ENCODE measurements around the gene LPCAT2.

The LPCAT2 gene

GRCh38 chr16:55503726-55504550, 4.9 kb upstream of the LPCAT2 start:
- DNase-seq (ENCODE audit: low read depth in 2 of 2), result no peak

DNA sequence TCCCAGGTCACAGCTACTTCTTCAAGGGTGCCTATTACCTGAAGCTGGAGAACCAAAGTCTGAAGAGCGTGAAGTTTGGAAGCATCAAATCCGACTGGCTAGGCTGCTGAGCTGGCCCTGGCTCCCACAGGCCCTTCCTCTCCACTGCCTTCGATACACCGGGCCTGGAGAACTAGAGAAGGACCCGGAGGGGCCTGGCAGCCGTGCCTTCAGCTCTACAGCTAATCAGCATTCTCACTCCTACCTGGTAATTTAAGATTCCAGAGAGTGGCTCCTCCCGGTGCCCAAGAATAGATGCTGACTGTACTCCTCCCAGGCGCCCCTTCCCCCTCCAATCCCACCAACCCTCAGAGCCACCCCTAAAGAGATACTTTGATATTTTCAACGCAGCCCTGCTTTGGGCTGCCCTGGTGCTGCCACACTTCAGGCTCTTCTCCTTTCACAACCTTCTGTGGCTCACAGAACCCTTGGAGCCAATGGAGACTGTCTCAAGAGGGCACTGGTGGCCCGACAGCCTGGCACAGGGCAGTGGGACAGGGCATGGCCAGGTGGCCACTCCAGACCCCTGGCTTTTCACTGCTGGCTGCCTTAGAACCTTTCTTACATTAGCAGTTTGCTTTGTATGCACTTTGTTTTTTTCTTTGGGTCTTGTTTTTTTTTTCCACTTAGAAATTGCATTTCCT, 3.4 kb upstream of the LPCAT2 start:
- DNase-seq (ENCODE audit: low read depth in 2 of 2), result no peak

DNA sequence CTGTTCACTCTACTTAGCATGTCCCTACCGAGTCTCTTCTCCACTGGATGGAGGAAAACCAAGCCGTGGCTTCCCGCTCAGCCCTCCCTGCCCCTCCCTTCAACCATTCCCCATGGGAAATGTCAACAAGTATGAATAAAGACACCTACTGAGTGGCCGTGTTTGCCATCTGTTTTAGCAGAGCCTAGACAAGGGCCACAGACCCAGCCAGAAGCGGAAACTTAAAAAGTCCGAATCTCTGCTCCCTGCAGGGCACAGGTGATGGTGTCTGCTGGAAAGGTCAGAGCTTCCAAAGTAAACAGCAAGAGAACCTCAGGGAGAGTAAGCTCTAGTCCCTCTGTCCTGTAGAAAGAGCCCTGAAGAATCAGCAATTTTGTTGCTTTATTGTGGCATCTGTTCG, 2.8 kb upstream of the LPCAT2 start:
- DNase-seq (ENCODE audit: low read depth in 2 of 2), result no peak

DNA sequence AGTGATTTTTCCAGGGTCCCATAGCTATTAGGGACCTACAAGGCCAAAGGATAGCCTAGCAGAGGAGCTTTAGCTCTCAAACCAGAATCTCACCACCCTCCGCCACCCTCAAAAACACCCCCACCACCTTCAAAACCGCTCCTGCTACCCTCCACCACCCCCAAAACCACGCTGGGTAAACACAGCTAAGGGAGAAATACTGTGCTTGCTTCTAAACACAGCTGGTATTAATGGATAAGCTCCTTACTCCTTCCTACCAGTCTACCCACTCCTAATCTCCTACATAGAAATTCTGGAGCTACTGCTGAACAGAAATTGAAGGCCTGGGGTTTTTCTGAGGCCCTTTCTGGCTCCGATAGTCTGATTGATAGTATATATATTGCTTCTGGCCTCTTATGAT, 2.2 kb upstream of the LPCAT2 start:
- no peak for DNase-seq (ENCODE audit: low read depth in 2 of 2)

- no peak for DNase-seq (ENCODE audit: low read depth in 2 of 2)
Measured at GRCh38 chr16:55508271-55508921, 476 bp upstream of the LPCAT2 start.

- DNase-seq (ENCODE audit: low read depth in 2 of 2), result no peak
Measured at GRCh38 chr16:55510185-55510805, 1.4 kb downstream of the LPCAT2 start.

DNA sequence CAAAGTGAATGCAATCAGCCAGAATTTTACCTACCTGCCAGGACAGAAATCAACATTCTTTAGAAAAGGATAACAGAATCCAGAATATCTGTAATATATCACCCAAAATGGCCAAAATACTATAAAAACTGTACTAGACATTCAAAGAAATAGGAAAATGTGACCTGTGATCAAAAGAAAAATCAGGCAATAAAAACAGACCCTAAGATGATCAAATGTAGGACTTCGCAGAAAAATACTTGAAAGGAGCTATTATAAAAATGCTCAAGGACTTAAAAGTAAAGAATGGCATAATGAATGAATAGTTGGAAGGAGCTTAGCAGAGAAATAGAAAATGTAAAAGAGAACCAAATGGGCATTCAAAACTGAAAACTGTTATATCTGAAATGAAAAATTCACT, 4.1 kb downstream of the LPCAT2 start:
- DNase-seq (ENCODE audit: low read depth in 2 of 2), result no peak

DNA sequence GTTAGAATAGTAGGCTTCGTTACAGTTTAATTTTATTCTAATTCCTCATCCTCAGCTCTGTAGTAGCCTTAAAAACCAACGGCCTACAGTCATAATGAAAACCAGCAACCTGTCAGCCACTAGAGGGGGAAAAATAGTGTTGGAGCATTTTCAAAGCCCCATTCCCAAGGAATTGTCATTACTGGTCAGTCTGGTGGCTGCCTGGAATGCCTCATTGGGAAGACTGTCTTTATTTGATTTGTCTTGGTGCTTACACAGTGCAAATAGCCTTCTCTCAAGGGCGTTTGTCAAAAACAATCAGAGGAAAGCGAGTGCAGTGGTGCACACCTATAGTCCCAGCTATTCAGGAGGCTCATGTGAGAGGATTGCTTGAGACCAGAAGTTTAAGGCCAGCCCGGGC, 4.7 kb downstream of the LPCAT2 start:
- no peak for DNase-seq (ENCODE audit: low read depth in 2 of 2)

DNA sequence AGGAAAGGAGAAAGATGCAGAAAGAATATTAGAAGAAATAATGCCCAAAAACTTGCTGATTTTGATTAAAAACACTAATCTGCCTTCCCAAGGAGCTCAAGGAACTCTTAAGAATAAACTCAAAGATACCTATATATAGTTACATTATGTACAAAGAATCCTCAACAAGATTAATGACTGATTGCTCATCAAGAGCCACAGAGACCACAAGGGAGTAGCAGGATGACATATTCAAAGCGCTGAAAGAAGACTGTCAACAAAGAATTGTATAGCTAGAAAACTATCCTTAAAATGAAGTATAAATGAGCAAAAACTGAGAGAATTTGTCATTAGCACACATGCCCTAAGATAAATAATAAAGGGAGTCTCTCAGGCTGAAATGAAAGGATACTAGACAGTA, 6.2 kb downstream of the LPCAT2 start:
- no peak for DNase-seq (ENCODE audit: low read depth in 2 of 2)

DNA sequence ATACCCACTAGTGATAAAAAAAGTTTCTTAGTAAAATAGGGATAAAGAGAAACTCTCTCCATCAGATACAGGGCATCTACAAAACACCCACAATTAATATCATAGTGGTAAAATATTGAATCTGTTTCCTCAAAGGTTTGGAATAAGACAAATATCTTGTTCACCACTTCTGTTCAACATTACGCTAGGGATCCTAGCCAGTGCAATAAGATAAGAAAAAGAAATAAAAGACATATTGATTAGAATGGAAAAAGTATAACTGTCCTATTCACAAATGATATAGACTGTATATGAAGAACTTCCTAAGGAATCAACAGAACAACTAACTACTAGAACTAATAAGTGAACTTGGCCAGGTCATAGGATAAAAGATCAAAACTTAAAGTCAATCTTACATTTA, 12.9 kb downstream of the LPCAT2 start:
- no peak for DNase-seq (ENCODE audit: low read depth in 2 of 2)

DNA sequence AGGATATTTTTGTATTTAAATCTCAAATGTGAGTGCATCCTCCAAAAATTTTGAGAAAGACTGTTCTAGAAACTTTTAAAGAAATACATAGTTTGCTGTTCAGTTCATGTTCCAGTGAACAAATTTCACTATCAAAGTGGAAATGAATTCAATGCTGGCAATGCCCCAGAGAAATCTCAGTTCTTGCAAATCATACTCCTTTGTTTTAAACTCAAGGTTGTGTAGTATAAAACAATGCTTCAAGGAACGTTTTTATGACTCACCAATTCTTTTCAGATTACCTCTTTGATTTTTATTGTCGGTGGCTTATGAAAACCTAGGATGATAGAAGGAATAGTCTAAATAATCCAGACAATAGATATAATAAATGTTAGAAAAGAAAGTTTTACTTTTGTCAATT, 17.6 kb downstream of the LPCAT2 start:
- no peak for DNase-seq (ENCODE audit: low read depth in 2 of 2)

- DNase-seq (ENCODE audit: low read depth in 2 of 2), result no peak
Measured at GRCh38 chr16:55527885-55528284, 19.0 kb downstream of the LPCAT2 start.

DNA sequence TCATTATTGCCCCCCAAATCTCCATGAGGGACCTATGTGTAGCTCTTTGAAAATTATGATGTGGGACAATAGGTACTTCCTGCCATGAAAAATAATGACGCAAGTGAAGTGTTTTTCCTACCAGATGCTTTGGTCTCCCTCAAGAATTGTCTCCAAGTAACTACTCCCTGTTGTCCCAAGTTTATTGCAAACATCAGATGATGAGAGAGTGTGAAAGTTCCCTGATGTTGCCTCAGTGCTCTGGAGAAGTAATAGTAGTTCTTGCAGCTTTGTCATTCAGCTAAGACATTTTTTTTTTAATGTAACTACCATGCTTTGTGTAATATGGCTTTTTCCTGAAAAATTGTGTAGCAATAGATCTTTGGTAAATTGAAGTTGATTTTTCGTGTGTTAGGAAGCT, 20.1 kb downstream of the LPCAT2 start:
- DNase-seq (ENCODE audit: low read depth in 2 of 2), result no peak

DNA sequence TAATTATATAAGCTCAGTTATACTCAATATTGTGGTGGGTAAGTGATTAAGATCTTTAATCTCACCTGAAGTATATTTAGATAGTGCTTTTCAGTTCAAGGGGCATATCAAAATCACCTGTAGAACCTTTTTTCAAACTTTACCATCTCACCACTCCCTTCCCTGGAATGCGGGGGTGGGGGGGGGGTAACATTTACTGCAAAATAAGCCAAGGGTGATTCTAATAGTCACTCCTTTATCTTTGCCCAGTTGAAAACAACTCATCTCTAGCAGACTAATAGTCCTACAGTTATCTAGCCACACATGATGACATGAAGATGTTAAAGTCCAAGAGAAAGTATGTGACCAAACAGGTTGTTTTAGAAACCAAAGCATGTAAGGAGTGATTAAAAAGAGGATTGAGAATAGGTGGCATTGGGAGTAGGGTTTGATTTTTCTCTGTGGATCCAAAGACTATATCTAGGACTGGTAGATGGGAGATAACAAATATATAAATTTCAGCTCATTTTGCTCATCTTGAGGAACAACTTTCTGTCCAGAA, 21.5 kb downstream of the LPCAT2 start:
- no peak for DNase-seq (ENCODE audit: low read depth in 2 of 2)

GRCh38 chr16:55532227-55532626, 23.4 kb downstream of the LPCAT2 start:
- no peak for DNase-seq (ENCODE audit: low read depth in 2 of 2)

DNA sequence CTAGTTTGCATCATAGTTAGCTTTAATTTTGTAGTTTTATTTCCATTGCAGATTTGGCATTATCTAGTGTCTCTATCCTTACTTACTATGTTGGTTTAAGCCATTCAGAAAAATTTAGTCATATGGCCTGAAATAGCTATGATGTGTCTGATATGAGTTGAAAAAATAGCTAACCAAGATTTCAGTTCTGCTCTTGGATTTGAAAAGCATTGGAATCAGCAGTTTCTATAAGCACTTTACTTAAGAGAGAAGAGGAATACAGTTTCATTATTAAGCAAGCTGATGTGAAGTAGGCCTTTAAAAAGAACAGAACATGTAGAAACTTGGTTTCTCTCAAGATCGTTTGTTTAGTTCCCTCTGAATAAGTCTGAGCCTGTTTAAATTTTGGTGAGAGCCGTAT, 25.9 kb downstream of the LPCAT2 start:
- DNase-seq (ENCODE audit: low read depth in 2 of 2), result no peak

GRCh38 chr16:55539049-55539448, 30.2 kb downstream of the LPCAT2 start:
- DNase-seq (ENCODE audit: low read depth in 2 of 2), result no peak

DNA sequence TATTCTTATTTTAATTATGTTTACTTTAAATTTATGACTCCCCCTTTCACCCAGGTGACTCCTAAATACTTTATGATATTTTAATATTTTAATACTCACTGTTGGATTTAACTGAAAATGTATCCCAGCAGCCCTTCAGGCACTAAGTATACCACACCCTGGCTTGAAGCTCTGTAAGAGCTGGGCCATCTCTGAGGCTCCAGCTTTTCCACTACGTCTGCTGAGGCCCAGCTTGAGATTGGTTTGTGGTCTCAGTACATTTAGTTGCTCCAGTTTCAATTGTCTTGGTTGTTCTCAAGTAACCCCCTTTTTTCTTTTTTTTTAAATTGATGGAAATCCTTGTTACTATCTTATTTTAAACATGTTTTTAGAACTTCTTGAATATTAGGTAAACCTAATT, 30.6 kb downstream of the LPCAT2 start:
- no peak for DNase-seq (ENCODE audit: low read depth in 2 of 2)

DNA sequence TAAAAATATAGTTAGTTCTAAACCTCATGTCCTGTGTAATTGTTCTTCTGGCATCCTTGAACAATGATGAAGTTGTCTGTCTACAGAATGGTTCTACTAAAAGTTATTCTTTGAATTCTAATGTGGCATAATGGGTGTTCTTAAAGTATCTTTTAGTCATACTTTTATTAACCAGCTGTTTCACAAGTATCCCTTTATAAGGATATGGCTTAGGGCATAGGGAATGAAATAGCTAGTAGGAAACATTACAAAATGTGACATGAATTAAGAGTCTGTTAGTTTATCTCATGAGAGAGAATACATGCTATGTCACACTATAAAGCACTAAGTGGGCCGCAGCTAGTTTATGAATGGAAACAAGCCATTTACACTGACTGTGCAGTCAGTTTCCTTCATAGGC, 31.3 kb downstream of the LPCAT2 start:
- no peak for DNase-seq (ENCODE audit: low read depth in 2 of 2)

- DNase-seq (ENCODE audit: low read depth in 2 of 2), result no peak
Measured at GRCh38 chr16:55542459-55543082, 33.7 kb downstream of the LPCAT2 start.

- no peak for DNase-seq (ENCODE audit: low read depth in 2 of 2)
Measured at GRCh38 chr16:55543472-55543871, 34.6 kb downstream of the LPCAT2 start.

GRCh38 chr16:55552621-55553020, 43.7 kb downstream of the LPCAT2 start:
- DNase-seq (ENCODE audit: low read depth in 2 of 2), result no peak

Measured in stimulated activated CD8-positive, alpha-beta memory T cell treated with anti-CD3 and anti-CD28 coated beads, Interleukin-7, amount 100 ng/mL, for 1 hour (primary cell).